HG03159 (cell line): ENCODE measurements around the gene TRMT112.
"Not testable (repeated sequence)": the region's sequence is repeated elsewhere in the genome, so short reads cannot be mapped to it uniquely, and the experiment has no call there.

ENCODE experiments used
- ATAC-seq: cut with Tn5 transposase; IDR thresholded peaks from one replicate; pipeline ENCODE4 v1.9.1; 2021; ENCODE audit warnings: mild to moderate bottlenecking, moderate library complexity; ENCODE audit not compliant: unreplicated experiment

Gene TRMT112

GRCh38 chr11:64313491-64314145 lies 3.7 kb downstream of the TRMT112 start:
- ATAC-seq, result no peak

GRCh38 chr11:64312947-64313346 lies 4.4 kb downstream of the TRMT112 start:
- ATAC-seq, result no peak

- not testable (repeated sequence) for ATAC-seq
Measured at GRCh38 chr11:64307795-64308194, 9.6 kb downstream of the TRMT112 start.

- ATAC-seq, result no peak
Measured at GRCh38 chr11:64306876-64307622, 10.3 kb downstream of the TRMT112 start.

GRCh38 chr11:64306563-64306875 lies 10.8 kb downstream of the TRMT112 start:
- no peak for ATAC-seq

GRCh38 chr11:64305691-64306562 lies 11.4 kb downstream of the TRMT112 start:
- ATAC-seq, result peak; percentile 27

- peak; percentile 70 for ATAC-seq
Measured at GRCh38 chr11:64305075-64305690, 12.2 kb downstream of the TRMT112 start, which contains the start of gene ESRRA. TSS of gene ESRRA (plus strand) at chr11:64305524. CDS start at chr11:64307180, 1,656 bp downstream.

- ATAC-seq, result no peak
Measured at GRCh38 chr11:64304316-64305072, 12.9 kb downstream of the TRMT112 start.

- no peak for ATAC-seq
Measured at GRCh38 chr11:64304032-64304315, 13.4 kb downstream of the TRMT112 start.

- ATAC-seq, result no peak
Measured at GRCh38 chr11:64303109-64304031, 14.0 kb downstream of the TRMT112 start.

- no peak for ATAC-seq
Measured at GRCh38 chr11:64299847-64300648, 17.3 kb downstream of the TRMT112 start, which contains the start of gene CATSPERZ. TSS of gene CATSPERZ (plus strand) at chr11:64300358. CDS start at chr11:64300411, 53 bp downstream.

GRCh38 chr11:64298966-64299846 lies 18.2 kb downstream of the TRMT112 start:
- ATAC-seq, result no peak

GRCh38 chr11:64297699-64298358 lies 19.5 kb downstream of the TRMT112 start:
- no peak for ATAC-seq

GRCh38 chr11:64296830-64297698 lies 20.3 kb downstream of the TRMT112 start:
- no peak for ATAC-seq

- ATAC-seq, result no peak
Measured at GRCh38 chr11:64296236-64296635, 21.1 kb downstream of the TRMT112 start.

GRCh38 chr11:64295760-64296159 lies 21.6 kb downstream of the TRMT112 start:
- no peak for ATAC-seq
